Left lung (tissue), 10 donors: ENCODE results near the gene PI4K2A. TPM values are rescaled to one million over a fixed set of nuclear protein-coding genes. Genes with fewer than 3 reads are reported as not detected.

ENCODE experiments used
- ATAC-seq: fragments of 200-7000 bp; cut with Tn5 transposase; one replicate; pipeline ENCODE4 v1.9.1; 2020; ENCODE audit warnings: moderate library complexity
- DNase-seq, 4 donors: peaks; one replicate each; pipeline ENCODE4 v3.0.0-alpha.2; 2013 to 2020
- H3K27ac ChIP-seq, 2 donors: fragments of 200-600 bp; sonication (generic) in 1 of 2; one replicate each; pipeline versions ENCODE4 v1.5.0 to v1.8.0; 2020 to 2021
- H3K27me3 ChIP-seq, 2 donors: fragments of 200-600 bp; sonication (generic) in 1 of 2; one replicate each; pipeline versions ENCODE4 v1.5.0 to v1.8.0; 2020 to 2021
- H3K36me3 ChIP-seq, 2 donors: fragments of 200-600 bp; sonication (generic) in 1 of 2; one replicate each; pipeline versions ENCODE4 v1.5.0 to v1.8.0; 2020 to 2021
- H3K4me1 ChIP-seq, 2 donors: fragments of 200-600 bp; one replicate each; pipeline ENCODE4 v1.8.0; 2021
- H3K4me3 ChIP-seq, 2 donors: fragments of 200-600 bp; sonication (generic) in 1 of 2; one replicate each; pipeline versions ENCODE4 v1.5.0 to v1.8.0; 2020 to 2021; ENCODE audit warnings: mild to moderate bottlenecking in 1 of 2
- H3K9me3 ChIP-seq, 2 donors: fragments of 200-600 bp; sonication (generic) in 1 of 2; one replicate each; pipeline versions ENCODE4 v1.5.0 to v1.8.0; 2020 to 2021
- intact Hi-C, 2 donors: fragments of 100-400 bp; cut with DNase I; formaldehyde crosslinking; loops; one replicate each; pipeline versions ENCODE4 v1.11.2 to v1.14.2; 2022
- polyA plus RNA-seq, 6 donors: library from polyadenylated mRNA; unstranded; fragments of 120-200 nt; gene quantifications; one replicate each; pipeline ENCODE4 v1.2.1, GENCODE V29; 2013; ENCODE audit not compliant: insufficient read length in 6 of 6
- total RNA-seq, 2 donors: library from RNA; stranded (reverse); fragmentation: NEBNext Ultra II Directional; extraction: Animal tissue kit (Norgen Biotek cat#: 25700); gene quantifications; one replicate each; pipeline ENCODE4 v1.2.1, GENCODE V29; 2021
- TF ChIP-seq, protein P1 (sequence below), 2 donors: fragments of 200-600 bp; sonication (generic) in 1 of 2; IDR thresholded peaks; one replicate each; pipeline versions ENCODE4 v1.5.0 to v1.8.0; 2021; ENCODE audit warnings: antibody characterized with exemption in 2 of 2
- donor health status: DM: no; HTN: yes; CAD: no.
- donor health status: DM: no; HTN: no; CAD: no.

Gene PI4K2A
- total and polyA plus RNA-seq, 8 donors, result 12.7 to 27.1 (median 15.6) TPM

DNA sequence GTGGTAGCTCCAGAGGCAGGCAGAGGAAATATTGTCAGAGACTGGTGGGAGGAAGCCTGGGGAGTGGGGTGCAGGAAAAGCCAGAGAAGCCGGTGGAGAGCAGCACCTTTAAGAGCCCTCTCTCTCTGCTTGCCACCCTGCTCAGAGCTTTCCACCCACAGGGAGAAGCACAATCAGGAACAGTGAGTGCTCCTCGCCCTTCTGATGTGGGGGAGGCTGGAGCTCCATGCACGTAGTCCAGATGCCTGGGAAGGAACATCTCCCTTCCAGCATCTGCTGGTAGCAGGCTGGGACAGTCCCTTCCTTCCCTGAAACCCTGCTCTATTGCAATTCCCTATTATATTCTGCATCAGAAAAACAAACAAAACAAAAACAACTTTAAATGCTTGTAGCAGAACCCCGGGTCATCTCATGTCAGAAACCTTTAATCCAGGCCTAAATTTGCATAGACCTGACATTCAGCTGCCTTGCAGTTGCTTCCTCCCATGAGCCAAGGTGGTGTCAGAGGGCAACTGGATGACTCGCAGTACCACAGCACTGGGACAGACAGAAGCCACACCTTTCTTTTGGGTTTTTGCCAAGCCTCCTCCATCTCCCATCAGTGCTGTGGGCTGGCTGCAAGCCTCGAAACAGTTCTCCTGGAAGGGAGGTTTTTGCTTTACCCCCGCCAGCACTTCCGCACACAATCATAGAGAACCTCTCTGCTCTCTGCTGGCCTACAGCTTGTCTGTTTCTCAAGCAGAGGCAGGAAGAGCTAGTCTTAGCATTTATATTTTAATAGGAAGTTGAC is 33.5 kb downstream of the PI4K2A start:
- Histone ChIP-seq H3K9me3 (no peaks in the 10 kb centered on the region), H3K36me3 (peaks cover 0 to 82% of the 10 kb centered on the region in 2 donors), H3K4me1 (peaks cover 0 to 4% of the 10 kb centered on the region in 2 donors), H3K27ac (no peak overlapping the region), H3K27me3 (no peaks in the 10 kb centered on the region), H3K4me3 (no peak overlapping the region)
- intact Hi-C loops, result loop anchor here in 1 of 2 donors (10.0 kb wide), 1 partner anchor 61 kb away; the partner anchor contains the start of gene ZFYVE27
- TF ChIP-seq, protein P1, sequence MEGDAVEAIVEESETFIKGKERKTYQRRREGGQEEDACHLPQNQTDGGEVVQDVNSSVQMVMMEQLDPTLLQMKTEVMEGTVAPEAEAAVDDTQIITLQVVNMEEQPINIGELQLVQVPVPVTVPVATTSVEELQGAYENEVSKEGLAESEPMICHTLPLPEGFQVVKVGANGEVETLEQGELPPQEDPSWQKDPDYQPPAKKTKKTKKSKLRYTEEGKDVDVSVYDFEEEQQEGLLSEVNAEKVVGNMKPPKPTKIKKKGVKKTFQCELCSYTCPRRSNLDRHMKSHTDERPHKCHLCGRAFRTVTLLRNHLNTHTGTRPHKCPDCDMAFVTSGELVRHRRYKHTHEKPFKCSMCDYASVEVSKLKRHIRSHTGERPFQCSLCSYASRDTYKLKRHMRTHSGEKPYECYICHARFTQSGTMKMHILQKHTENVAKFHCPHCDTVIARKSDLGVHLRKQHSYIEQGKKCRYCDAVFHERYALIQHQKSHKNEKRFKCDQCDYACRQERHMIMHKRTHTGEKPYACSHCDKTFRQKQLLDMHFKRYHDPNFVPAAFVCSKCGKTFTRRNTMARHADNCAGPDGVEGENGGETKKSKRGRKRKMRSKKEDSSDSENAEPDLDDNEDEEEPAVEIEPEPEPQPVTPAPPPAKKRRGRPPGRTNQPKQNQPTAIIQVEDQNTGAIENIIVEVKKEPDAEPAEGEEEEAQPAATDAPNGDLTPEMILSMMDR (IDR thresholded peaks at IDR 0.05), result no peak
- ATAC-seq (no peak), DNase-seq (no peak)

DNA sequence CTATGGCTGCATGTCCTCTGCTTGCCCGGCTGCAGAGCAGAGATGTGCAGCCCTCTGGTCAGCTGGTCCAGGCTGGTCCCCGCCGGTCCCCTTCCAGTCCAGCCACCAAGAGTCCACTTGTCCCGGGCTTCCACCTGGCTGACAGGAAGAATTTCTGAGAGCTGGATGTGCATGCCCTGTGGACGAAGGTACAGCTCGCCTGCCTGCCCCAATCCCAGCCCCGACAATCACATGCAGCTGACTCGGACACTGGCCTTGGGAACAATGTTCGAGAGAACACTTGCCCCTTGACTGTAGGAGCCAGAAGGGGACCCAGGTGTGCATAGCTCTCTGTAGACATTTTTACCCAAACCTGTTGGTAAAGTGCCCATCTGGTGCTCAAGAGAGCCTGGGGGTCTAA is 34.8 kb downstream of the PI4K2A start:
- Histone ChIP-seq H3K4me1 (peaks cover 0 to 4% of the 10 kb centered on the region in 2 donors), H3K27me3 (no peaks in the 10 kb centered on the region), H3K36me3 (peaks cover 0 to 77% of the 10 kb centered on the region in 2 donors), H3K27ac (no peak overlapping the region), H3K9me3 (no peaks in the 10 kb centered on the region), H3K4me3 (no peak overlapping the region)
- ATAC-seq, result no peak
- TF ChIP-seq, protein P1 (IDR thresholded peaks at IDR 0.05), result no peak
- DNase-seq, result no peak
- intact Hi-C loops, result loop anchor here in 1 of 2 donors (10.0 kb wide), 1 partner anchor 60 kb away; the partner anchor contains the start of gene ZFYVE27

DNA sequence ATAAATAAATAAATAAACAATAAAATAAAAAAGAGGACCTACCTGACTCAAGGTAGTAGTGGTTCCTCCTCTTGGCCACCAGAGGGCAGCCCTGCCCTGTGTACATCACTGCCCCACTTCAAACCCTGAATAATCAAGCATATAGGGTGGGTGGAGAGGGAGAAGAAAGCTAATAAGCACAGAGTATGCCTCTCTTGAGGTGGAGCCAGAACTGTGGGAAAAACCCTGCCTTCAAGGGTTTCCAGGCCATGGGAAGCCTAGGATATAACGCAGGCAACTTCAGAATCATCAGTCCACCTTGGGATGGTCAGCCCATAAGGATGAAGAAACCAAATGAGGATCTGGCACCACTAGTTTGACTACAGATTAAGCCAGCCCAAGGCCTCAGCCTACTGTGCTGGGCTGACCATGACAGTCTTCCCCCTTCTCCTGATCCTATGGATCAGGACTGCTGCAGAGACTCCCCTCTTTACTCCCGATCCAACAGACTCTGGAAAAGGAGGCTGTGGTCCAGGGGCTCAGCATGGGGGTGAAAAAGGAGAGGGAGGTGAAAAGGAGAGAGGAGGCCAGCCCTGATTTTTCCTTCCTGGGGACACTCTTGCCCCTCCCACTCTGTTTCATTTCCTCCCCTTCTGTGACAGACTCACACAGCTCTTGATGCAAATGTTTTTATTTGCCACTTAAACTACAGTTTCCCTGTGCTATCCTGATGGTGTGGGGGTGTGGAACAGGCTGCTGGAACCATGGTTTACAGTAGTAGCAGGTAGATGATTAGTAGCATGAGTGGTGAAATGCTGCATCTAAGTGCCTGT is 36.5 kb downstream of the PI4K2A start:
- intact Hi-C loops, result loop anchor here in 1 of 2 donors (10.0 kb wide), 1 partner anchor 58 kb away; the partner anchor contains the start of gene ZFYVE27
- ATAC-seq, result peak; percentile 92
- no peak overlapping the region for H3K27ac ChIP-seq
- H3K36me3 ChIP-seq, result peaks cover 0 to 60% of the 10 kb centered on the region in 2 donors
- no peaks in the 10 kb centered on the region for H3K9me3 ChIP-seq
- no peak overlapping the region for H3K4me3 ChIP-seq
- H3K27me3 ChIP-seq, result no peaks in the 10 kb centered on the region
- DNase-seq, result peak in 1 of 4 donors; percentile 61
- TF ChIP-seq, protein P1 (IDR thresholded peaks at IDR 0.05), result peak; percentile 83 to 87
- H3K4me1 ChIP-seq, result peaks cover 0 to 4% of the 10 kb centered on the region in 2 donors

DNA sequence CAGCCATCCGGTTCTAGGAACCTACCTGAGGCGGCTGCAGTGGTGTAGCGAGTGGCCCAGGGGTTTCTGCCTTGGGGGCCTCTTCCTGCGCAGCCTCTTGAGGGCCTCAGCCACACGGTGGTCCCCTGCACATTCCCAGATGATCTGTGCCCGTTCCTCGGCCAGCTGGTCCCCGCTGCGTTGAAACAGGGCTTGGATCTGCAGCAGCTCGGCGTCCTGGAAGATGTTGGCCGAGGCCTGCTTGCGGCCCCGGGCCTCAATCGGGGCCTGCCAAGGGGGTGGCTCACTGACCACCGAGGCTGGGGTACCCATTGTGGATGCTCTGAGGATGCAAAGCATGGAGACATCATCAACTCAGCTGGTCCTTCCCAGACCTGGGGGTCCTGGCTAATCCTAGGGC is 39.1 kb downstream of the PI4K2A start:
- Histone ChIP-seq H3K27ac (no peak overlapping the region), H3K4me3 (no peak overlapping the region), H3K36me3 (peaks cover 0 to 37% of the 10 kb centered on the region in 2 donors), H3K4me1 (peaks cover 14 to 15% of the 10 kb centered on the region in 2 donors), H3K27me3 (no peaks in the 10 kb centered on the region), H3K9me3 (no peaks in the 10 kb centered on the region)
- ATAC-seq (no peak), DNase-seq (no peak)
- intact Hi-C loops, result loop anchor here in 1 of 2 donors (10.0 kb wide), 1 partner anchor 55 kb away; the partner anchor contains the start of gene ZFYVE27
- TF ChIP-seq, protein P1 (IDR thresholded peaks at IDR 0.05), result no peak
